ENCODE measurements around the gene NLE1. TPM values are rescaled to one million over a fixed set of nuclear protein-coding genes. Genes with fewer than 3 reads are reported as not detected.
"Not testable (repeated sequence)": the region's sequence is repeated elsewhere in the genome, so short reads cannot be mapped to it uniquely, and the experiment has no call there.

The NLE1 gene
- total RNA-seq, 5 donors from 2014 or later (not counting 1 experiment from before 2014, with no cell fraction given), result 12.3 to 29.1 (median 17.8) TPM

GRCh38 chr17:35185849-35186248 is 43.7 kb upstream of the NLE1 start:
- DNase-seq (no peak), ATAC-seq (replicated peaks in 1 of 4) (no peak)
- ChIA-PET POLR2A (no interaction called here), CTCF (no interaction called here)
- no peaks in the 10 kb centered on the region for H3K36me3 ChIP-seq (ENCODE audit: control insufficient read depth in 2 of 2, extremely low read depth in 1 of 2, insufficient read depth in 1 of 2, low read length in 1 of 2)
- no peak overlapping the region for H3K4me3 ChIP-seq (ENCODE audit: control insufficient read depth in 1 of 2, extremely low read depth in 1 of 2, low read length in 1 of 2)
- H3K9me3 ChIP-seq, result no peaks in the 10 kb centered on the region
- peaks cover 17 to 34% of the 10 kb centered on the region in 2 experiments for H3K4me1 ChIP-seq (ENCODE audit: control insufficient read depth in 1 of 2, extremely low read depth in 1 of 2, insufficient read depth in 2 of 2, low read length in 2 of 2)
- H3K36me3 Mint-ChIP-seq, result peaks cover 2% of the 10 kb centered on the region
- no peaks in the 10 kb centered on the region for H3K9me3 Mint-ChIP-seq
- no peak overlapping the region for H3K27ac ChIP-seq (ENCODE audit: low read length)
- WGBS (ENCODE audit: insufficient coverage), result no CpG with 5 or more reads among the region's 1 CpG
- peaks cover 59 to 69% (median 61%) of the 10 kb centered on the region in 3 donors for H3K4me1 Mint-ChIP-seq
- no peaks in the 10 kb centered on the region for H3K27me3 ChIP-seq (replicated peaks in 1 of 2; ENCODE audit: control insufficient read depth in 2 of 2, extremely low read depth in 1 of 2, insufficient read depth in 2 of 2, low read length in 1 of 2)
- peak overlapping the region in 1 of 2 donors; percentile 35 for H3K27ac Mint-ChIP-seq
- no peaks in the 10 kb centered on the region for H3K27me3 Mint-ChIP-seq
- no peak overlapping the region for H3K4me3 Mint-ChIP-seq

GRCh38 chr17:35184274-35184673 is 42.2 kb upstream of the NLE1 start:
- Mint-ChIP-seq H3K36me3 (peaks cover 2% of the 10 kb centered on the region), H3K4me3 (no peak overlapping the region), H3K9me3 (no peaks in the 10 kb centered on the region), H3K4me1 (peaks cover 54 to 76% (median 63%) of the 10 kb centered on the region in 3 donors), H3K27me3 (no peaks in the 10 kb centered on the region), H3K27ac (no peak overlapping the region)
- no peak for ATAC-seq (replicated peaks in 1 of 4)
- Histone ChIP-seq H3K27me3 (replicated peaks in 1 of 2; ENCODE audit: control insufficient read depth in 2 of 2, extremely low read depth in 1 of 2, insufficient read depth in 2 of 2, low read length in 1 of 2) (no peaks in the 10 kb centered on the region), H3K27ac (ENCODE audit: low read length) (no peak overlapping the region), H3K4me3 (ENCODE audit: control insufficient read depth in 1 of 2, extremely low read depth in 1 of 2, low read length in 1 of 2) (no peak overlapping the region), H3K36me3 (ENCODE audit: control insufficient read depth in 2 of 2, extremely low read depth in 1 of 2, insufficient read depth in 1 of 2, low read length in 1 of 2) (no peaks in the 10 kb centered on the region), H3K4me1 (ENCODE audit: control insufficient read depth in 1 of 2, extremely low read depth in 1 of 2, insufficient read depth in 2 of 2, low read length in 2 of 2) (peaks cover 22 to 27% of the 10 kb centered on the region in 2 experiments), H3K9me3 (no peaks in the 10 kb centered on the region)
- no CpG with 5 or more reads among the region's 3 CpGs for WGBS (ENCODE audit: insufficient coverage)
- POLR2A ChIA-PET, result no interaction called here
- CTCF ChIA-PET, result no interaction called here
- peak in 1 of 35 experiments; percentile 16 for DNase-seq

GRCh38 chr17:35183332-35183731 is 41.2 kb upstream of the NLE1 start:
- no peaks in the 10 kb centered on the region for H3K9me3 ChIP-seq
- H3K36me3 Mint-ChIP-seq, result peaks cover 2% of the 10 kb centered on the region
- H3K27ac Mint-ChIP-seq, result peak overlapping the region in 1 of 2 donors; percentile 28
- no peaks in the 10 kb centered on the region for H3K9me3 Mint-ChIP-seq
- no peak overlapping the region for H3K27ac ChIP-seq (ENCODE audit: low read length)
- ATAC-seq (replicated peaks in 1 of 4), result no peak
- H3K27me3 Mint-ChIP-seq, result no peaks in the 10 kb centered on the region
- WGBS (ENCODE audit: insufficient coverage), result 93% methylated on average over 2 of the region's 6 CpGs
- no peaks in the 10 kb centered on the region for H3K36me3 ChIP-seq (ENCODE audit: control insufficient read depth in 2 of 2, extremely low read depth in 1 of 2, insufficient read depth in 1 of 2, low read length in 1 of 2)
- ChIA-PET POLR2A (no interaction called here), CTCF (no interaction called here)
- peaks cover 18 to 25% of the 10 kb centered on the region in 2 experiments for H3K4me1 ChIP-seq (ENCODE audit: control insufficient read depth in 1 of 2, extremely low read depth in 1 of 2, insufficient read depth in 2 of 2, low read length in 2 of 2)
- H3K4me3 Mint-ChIP-seq, result no peak overlapping the region
- no peak overlapping the region for H3K4me3 ChIP-seq (ENCODE audit: control insufficient read depth in 1 of 2, extremely low read depth in 1 of 2, low read length in 1 of 2)
- H3K4me1 Mint-ChIP-seq, result peaks cover 54 to 74% (median 62%) of the 10 kb centered on the region in 3 donors
- H3K27me3 ChIP-seq (replicated peaks in 1 of 2; ENCODE audit: control insufficient read depth in 2 of 2, extremely low read depth in 1 of 2, insufficient read depth in 2 of 2, low read length in 1 of 2), result no peaks in the 10 kb centered on the region
- peak in 1 of 35 experiments; percentile 13 for DNase-seq

DNA sequence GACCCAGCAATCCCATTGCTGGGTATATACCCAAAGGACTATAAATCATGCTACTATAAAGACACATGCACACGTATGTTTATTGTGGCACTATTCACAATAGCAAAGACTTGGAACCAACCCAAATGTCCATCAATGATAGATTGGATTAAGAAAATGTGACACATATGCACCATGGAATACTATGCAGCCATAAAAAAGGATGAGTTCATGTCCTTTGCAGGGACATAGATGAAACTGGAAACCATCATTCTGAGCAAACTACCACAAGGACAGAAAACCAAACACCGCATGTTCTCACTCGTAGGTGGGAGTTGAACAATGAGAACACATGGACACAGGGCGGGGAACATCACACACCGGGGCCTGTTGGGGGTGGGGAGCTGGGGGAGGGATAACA is 37.3 kb upstream of the NLE1 start:
- POLR2A ChIA-PET; ATAC-seq (replicated peaks in 1 of 4); H3K27me3 Mint-ChIP-seq; DNase-seq; H3K36me3 Mint-ChIP-seq; H3K27me3 ChIP-seq (replicated peaks in 1 of 2; ENCODE audit: control insufficient read depth in 2 of 2, extremely low read depth in 1 of 2, insufficient read depth in 2 of 2, low read length in 1 of 2); CTCF ChIA-PET; H3K27ac ChIP-seq (ENCODE audit: low read length); H3K9me3 Mint-ChIP-seq; H3K4me3 ChIP-seq (ENCODE audit: control insufficient read depth in 1 of 2, extremely low read depth in 1 of 2, low read length in 1 of 2); H3K9me3 ChIP-seq; H3K36me3 ChIP-seq (ENCODE audit: control insufficient read depth in 2 of 2, extremely low read depth in 1 of 2, insufficient read depth in 1 of 2, low read length in 1 of 2); H3K4me3 Mint-ChIP-seq: not testable (repeated sequence)
- peaks cover 18 to 40% of the 10 kb centered on the region in 2 experiments for H3K4me1 ChIP-seq (ENCODE audit: control insufficient read depth in 1 of 2, extremely low read depth in 1 of 2, insufficient read depth in 2 of 2, low read length in 2 of 2)
- Mint-ChIP-seq H3K4me1 (peaks cover 59 to 80% (median 66%) of the 10 kb centered on the region in 3 donors), H3K27ac (peak overlapping the region; percentile 18 to 82)
- WGBS (ENCODE audit: insufficient coverage), result no CpG with 5 or more reads among the region's 5 CpGs

DNA sequence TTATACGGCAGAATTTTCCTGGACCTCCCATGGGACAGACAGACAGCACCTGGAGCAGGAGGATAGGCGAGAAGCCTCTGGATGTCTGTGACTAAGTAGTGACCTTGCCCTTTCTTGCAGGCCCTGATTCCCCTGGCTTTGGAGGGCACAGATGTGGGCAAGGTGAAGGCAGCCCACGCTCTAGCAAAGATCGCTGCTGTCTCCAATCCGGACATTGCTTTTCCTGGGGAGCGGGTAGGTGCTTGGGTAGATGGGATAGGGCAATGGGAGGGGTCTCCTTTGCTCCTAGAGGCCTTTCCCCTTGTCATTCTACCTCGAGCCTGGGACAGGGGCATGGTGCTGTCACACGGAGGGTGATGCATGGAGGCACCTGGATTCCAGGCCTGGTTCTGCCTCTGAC is 34.8 kb upstream of the NLE1 start:
- Mint-ChIP-seq H3K9me3 (no peaks in the 10 kb centered on the region), H3K4me1 (peaks cover 65 to 83% (median 74%) of the 10 kb centered on the region in 3 donors), H3K4me3 (peak overlapping the region in 1 of 3 donors; percentile 64), H3K27ac (peak overlapping the region; percentile 93 to 95), H3K36me3 (no peaks in the 10 kb centered on the region), H3K27me3 (no peaks in the 10 kb centered on the region)
- Histone ChIP-seq H3K27ac (ENCODE audit: low read length) (peak overlapping the region; percentile 64), H3K9me3 (no peaks in the 10 kb centered on the region), H3K4me1 (ENCODE audit: control insufficient read depth in 1 of 2, extremely low read depth in 1 of 2, insufficient read depth in 2 of 2, low read length in 2 of 2) (peaks cover 22 to 48% of the 10 kb centered on the region in 2 experiments), H3K27me3 (replicated peaks in 1 of 2; ENCODE audit: control insufficient read depth in 2 of 2, extremely low read depth in 1 of 2, insufficient read depth in 2 of 2, low read length in 1 of 2) (no peaks in the 10 kb centered on the region), H3K36me3 (ENCODE audit: control insufficient read depth in 2 of 2, extremely low read depth in 1 of 2, insufficient read depth in 1 of 2, low read length in 1 of 2) (no peaks in the 10 kb centered on the region), H3K4me3 (ENCODE audit: control insufficient read depth in 1 of 2, extremely low read depth in 1 of 2, low read length in 1 of 2) (no peak overlapping the region)
- CTCF ChIA-PET, result no interaction called here
- 100% methylated on average over 6 of the region's 8 CpGs for WGBS (ENCODE audit: insufficient coverage)
- POLR2A ChIA-PET, result no interaction called here
- peak in 1 of 35 experiments; percentile 21 for DNase-seq
- peak in 1 of 4 experiments; percentile 12 for ATAC-seq (replicated peaks in 1 of 4)

DNA sequence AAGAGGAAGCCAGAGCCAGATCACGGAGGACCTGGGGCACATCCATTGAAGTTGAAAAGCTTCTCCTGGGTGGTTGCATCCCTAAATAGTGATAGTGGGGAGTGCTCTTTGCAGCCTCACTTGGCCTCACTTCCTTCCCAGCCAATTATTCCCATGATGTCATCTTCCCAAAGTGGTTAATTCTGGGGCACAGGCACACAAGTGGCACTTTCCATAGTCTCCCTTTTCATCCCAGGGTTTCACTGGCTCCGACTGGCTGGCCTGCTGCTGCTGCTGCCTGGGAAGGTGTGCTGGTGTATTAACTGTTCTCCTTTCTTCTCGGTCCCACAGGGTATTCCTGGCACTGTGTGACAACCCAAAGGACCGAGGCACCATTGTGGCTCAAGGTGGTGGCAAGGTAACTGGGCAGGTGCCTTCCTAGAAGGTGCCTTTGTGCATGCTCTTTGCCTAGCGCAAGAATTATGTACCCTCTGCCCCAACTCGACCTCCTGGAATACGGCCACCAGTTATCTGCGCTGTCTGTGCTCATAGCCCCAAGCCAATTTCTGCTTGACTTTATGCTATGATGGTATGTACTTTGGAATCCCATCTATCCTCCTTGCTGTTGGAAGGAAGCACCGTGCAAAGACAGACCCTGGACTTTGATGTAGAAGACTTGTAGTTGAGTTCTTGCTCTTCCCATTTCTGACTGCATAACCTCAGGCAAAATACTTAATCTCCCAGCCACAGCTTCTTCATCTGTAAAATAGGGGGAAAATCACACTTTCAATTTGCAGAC is 33.7 kb upstream of the NLE1 start:
- no peaks in the 10 kb centered on the region for H3K27me3 Mint-ChIP-seq
- no peaks in the 10 kb centered on the region for H3K36me3 Mint-ChIP-seq
- no peak overlapping the region for H3K27ac ChIP-seq (ENCODE audit: low read length)
- ATAC-seq (replicated peaks in 1 of 4) (no peak), DNase-seq (peak in 1 of 35 experiments; percentile 10)
- WGBS (ENCODE audit: insufficient coverage), result 90% methylated on average over 3 of the region's 9 CpGs
- peak overlapping the region; percentile 93 to 95 for H3K27ac Mint-ChIP-seq
- ChIA-PET POLR2A (interaction anchor here in 1 of 2 donors (0.6 kb wide), 1 partner anchor 8 kb away, joined by 3 read pairs; no protein-coding TSS in a partner anchor), CTCF (no interaction called here)
- H3K36me3 ChIP-seq (ENCODE audit: control insufficient read depth in 2 of 2, extremely low read depth in 1 of 2, insufficient read depth in 1 of 2, low read length in 1 of 2), result no peaks in the 10 kb centered on the region
- no peaks in the 10 kb centered on the region for H3K27me3 ChIP-seq (replicated peaks in 1 of 2; ENCODE audit: control insufficient read depth in 2 of 2, extremely low read depth in 1 of 2, insufficient read depth in 2 of 2, low read length in 1 of 2)
- no peak overlapping the region for H3K4me3 ChIP-seq (ENCODE audit: control insufficient read depth in 1 of 2, extremely low read depth in 1 of 2, low read length in 1 of 2)
- peaks cover 28 to 56% of the 10 kb centered on the region in 2 experiments for H3K4me1 ChIP-seq (ENCODE audit: control insufficient read depth in 1 of 2, extremely low read depth in 1 of 2, insufficient read depth in 2 of 2, low read length in 2 of 2)
- no peaks in the 10 kb centered on the region for H3K9me3 ChIP-seq
- H3K4me3 Mint-ChIP-seq, result peak overlapping the region in 1 of 3 donors; percentile 26
- H3K4me1 Mint-ChIP-seq, result peaks cover 75 to 91% (median 82%) of the 10 kb centered on the region in 3 donors
- no peaks in the 10 kb centered on the region for H3K9me3 Mint-ChIP-seq

All from T-cell (primary cell).